NCI-H1436 treated with DMSO at 0.1 percent for 48 hours (cell line): ENCODE measurements around the gene CHPF.

ENCODE experiments used
- DNase-seq: peaks from one replicate; lab custom pipeline; 2025; lab: John Stamatoyannopoulos, UW

The CHPF gene

GRCh38 chr2:219567131-219567530 is 23.5 kb upstream of the CHPF start:
- DNase-seq = no peak

DNA sequence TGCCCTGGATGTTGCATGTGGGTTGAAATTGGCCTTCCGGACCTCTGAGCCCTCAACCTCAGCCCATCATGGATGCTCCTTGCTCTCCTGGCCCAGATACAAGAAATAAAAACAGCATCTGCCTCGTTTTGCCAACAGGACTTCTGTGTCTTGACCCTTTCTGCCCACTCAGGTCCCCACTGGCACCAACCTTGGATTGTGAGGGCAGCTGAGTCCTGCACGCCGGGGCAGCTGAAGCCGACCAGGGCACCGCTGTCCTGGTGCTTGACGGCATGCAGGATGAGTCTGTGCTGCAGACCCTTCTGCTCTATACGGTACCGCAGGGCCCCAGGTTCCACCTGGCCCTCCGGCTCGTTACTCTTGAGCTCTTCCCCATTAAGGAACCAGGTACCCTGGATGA is 23.0 kb upstream of the CHPF start:
- DNase-seq = no peak

DNA sequence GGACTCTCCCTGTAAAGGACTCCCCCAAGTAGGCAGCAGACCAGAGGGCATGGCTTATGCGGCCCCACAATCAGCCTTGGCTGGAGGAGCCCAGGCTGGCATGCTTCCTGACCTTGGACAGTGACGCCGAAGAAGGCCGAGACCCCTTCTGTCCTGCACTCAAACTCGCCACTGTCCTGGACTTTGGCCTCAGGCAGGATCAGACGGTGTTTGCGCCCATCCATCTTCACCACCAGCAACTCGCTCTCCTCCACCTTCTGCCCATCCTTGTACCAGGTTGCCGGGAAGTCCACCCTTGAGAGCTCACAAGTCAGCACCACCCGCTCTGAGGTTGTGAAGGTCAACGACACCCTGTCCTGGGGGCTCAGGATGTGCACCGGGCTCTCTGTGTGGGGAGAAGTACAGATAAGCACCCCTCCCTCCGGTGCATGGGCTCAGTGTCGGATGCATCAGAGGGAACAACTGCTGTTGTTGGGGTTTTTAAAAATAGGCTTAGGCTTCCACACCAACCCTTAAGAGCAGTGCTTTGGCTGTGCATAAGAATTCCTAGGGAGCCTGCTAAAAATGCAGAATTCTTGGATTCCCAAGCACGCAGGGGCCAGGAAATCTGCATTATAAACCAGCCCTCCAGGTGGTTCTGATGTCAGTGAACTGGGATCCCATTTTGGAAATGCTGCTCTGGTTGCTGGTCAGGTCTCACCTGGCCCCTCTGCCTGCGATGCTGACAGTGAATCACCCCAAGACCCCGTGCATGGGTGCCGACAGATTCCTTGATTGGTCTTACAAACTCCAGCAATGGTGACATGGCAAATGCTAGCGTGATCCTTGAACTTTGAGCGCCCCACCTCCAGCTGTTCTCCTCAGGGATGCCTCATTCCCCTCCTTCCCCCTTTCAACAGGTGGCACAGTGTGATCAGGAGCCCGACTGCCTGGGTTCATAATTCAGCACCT is 21.8 kb upstream of the CHPF start:
- no peak for DNase-seq

DNA sequence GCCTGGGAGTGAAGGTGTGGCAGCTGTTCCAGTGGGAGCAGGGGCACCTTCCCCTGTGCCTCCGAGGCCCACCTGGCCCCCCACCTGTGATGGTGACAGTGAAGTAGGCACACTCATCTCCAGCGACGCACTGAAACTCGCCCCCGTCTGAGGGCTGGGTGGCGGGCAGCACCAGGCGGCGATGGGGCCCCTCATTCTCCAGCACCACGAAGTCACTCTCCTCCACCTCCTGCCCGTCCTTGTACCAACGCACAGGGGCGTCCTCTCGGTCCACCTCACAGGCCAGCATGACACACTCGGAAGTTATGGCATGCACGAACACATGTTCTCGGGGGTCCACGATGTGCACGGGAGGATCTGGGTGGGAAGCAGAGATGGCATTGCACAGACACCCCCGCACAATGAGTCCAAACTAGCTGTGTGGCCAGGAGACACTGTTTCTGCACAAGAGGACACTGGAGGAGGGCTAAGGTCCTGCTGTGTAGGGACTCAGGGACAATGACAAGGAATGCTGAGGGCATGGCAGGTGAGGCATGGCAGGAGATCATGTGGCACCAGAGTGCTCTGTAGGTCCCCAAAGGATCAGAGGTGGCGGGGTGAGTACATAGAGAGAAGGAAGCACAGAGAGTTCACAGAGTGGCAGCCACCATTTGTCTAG is 19.8 kb upstream of the CHPF start:
- no peak for DNase-seq

DNA sequence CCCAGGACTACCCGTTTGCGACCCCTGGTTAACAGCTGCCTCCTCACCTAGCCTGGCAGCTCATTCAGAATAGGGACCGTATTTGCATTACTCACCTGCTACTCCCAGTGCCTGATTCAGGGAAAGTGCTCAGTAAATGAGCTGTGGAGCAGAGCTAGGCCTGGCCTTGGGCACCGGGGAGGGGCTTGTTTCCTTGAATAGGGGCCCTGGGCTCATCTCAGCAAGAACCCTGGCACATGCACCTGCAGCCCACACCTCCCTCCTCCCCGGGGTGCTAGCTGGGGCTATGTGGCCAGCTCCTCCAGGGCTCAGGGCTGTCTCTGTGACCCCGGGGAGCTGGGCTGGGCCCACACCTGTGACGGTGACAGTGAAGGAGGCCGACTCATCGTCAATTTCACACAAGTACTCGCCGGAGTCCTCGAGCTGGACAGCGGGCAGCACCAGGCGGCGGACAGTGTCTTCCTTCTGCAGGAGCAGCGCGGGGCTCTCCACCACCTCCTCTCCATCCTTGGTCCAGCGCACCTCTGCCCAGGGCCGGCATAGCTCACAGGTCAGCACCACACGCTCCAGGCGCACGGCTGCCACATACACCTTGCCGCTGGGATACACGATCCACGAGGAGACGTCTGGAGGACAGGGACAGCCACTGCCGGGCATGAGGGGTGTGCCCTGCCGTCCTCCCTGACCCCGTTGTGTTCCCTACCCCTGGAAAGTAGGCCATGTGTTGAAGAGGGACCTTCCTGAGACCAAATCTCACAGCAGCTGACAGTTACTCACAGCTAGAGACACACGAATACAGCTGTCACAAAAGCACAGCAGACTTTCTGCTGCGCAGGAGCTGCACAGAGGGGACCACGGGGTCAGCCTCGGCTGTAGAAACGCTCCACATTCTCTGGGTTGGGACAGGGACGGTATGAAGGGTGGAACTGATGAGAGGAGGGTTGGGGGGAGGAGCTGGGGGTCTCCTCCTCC is 18.7 kb upstream of the CHPF start:
- DNase-seq = no peak

GRCh38 chr2:219561179-219562048 is 17.8 kb upstream of the CHPF start:
- no peak for DNase-seq

GRCh38 chr2:219560893-219561178 is 17.2 kb upstream of the CHPF start:
- DNase-seq = no peak

GRCh38 chr2:219560037-219560892 is 16.7 kb upstream of the CHPF start:
- no peak for DNase-seq

DNA sequence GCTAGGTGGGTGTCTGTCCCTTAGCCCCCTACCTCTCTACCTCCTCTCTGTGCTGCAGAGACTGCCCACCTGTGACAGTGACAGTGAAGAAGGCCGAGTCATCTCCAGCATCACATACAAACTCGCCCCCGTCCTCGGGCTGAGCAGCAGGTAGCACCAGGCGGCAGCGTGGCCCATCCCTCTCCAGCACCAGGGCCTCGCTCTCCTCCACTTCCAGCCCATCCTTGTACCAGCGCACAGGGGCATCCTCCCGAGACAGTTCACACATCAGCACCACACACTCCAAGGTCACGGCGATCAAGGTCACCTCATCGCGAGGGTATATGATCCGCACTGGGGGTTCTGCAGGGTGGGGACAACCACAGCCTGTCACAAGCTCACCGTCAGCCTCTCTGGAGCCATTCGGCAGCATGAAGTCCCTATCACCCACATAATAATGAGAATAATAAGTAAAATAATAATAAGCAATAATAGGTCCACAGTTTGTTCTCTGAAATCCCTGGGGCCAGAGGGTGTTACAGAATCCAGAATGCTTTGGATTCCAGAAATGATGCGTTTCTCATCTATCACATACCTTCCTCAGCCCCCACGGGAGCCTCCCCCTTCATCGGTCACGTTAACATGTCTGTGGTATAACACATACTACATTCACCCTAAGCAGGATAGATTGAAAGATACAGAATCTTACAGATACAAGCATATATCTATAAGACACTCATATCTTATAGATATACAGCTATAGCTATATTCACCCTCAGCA is 15.7 kb upstream of the CHPF start:
- DNase-seq = no peak

DNA sequence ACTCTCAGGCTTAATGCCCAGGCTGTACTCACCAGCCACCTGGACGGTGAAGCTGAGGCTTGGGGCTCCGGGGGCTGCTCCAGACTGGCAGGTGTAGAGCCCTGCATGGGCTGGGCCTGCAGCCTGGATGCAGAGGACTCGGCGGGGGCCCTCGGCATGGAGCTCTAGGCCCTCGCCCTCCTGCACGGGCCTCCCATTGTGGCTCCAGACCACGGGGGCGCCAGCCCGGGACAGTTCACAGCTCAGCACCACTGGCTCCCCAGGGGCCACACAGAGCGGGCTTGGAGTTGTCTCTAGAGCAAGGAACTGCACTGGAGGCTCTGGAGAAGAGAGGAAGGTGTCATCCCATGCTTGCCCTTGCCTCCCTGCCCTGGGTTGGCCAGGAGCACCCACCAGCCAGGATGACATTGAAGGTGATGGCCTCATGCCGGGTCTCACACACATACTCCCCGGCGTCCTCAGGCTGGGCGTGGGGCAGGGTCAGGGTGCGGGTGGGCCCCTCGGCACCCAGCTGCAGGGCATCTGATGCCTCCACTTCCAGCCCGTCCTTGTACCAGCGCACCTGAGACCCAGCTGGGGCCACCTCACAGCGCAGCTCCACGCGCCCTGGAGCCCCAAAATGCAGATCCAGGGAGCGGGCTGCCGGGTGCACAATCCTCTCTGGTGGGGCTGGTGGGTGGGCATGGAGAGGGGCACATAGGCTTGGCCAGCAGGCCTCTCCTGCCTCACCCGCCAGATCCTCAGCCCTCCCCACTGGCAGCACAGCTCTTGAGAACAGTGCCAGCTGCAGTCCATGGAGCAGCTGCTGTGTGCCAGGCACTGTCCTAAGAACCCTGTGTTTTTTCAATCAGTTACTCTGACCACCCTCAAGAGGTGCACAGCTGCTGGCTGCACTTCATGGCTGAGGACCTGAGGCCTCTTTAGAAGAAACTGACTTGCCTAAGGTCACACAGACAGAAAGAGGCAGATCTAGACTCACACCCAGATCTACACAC is 14.5 kb upstream of the CHPF start:
- DNase-seq = no peak

DNA sequence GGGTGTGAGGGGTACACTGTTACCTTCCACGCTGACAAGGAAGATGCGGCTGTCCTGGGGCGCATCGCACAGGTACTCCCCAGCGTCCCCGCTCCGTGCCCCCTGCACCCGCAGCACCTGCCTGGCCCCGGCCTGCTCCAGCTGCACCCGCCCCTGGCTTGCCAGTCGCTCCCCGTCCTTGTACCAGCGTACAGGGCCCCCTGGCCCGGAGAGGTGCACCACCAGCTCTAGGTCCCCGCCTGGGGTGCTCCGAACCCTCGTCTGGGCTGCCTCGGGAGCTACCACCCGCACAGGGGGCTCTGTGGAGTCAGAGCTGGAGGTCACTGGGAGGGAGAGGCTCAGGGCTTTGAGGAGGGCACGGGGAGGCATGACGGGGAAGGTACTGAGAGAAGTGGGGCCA is 13.7 kb upstream of the CHPF start:
- no peak for DNase-seq

DNA sequence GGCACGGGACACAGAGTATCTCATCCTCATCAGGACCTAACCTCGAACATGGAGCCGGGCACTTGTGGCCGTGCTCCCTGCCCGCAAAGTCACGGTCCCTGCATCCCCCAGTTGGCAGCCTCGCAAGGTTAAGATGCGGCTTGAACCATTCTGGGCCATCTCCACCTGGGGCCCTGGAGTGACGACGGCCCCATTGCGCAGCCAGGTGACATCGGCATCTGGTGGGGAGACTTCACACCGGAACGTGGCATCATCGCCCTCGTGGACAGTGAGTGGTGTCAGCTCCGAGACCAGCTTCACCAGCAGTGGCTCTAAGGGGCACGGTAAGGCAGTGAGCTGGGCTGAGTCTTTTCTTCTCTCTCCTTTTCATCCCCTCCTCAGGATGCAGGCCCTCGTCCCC is 12.8 kb upstream of the CHPF start:
- no peak for DNase-seq

- no peak for DNase-seq
Observed at GRCh38 chr2:219555956-219556355, 12.3 kb upstream of the CHPF start.

- no peak for DNase-seq
Observed at GRCh38 chr2:219554350-219554749, 10.7 kb upstream of the CHPF start.

- DNase-seq = no peak
Observed at GRCh38 chr2:219553463-219553963, 9.9 kb upstream of the CHPF start.

DNA sequence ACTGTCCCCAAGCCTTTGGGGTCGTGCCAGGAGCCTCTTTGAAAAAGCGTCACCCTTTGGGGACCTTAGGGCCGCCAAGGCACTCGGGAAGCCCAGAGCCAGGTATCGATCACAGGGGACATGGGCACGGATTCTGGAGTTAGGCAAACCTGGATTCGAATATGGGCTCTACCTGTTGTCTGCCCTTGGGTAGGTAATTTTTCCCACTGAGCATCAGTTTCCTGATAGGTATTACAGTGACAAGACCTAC is 9.5 kb upstream of the CHPF start:
- no peak for DNase-seq

DNA sequence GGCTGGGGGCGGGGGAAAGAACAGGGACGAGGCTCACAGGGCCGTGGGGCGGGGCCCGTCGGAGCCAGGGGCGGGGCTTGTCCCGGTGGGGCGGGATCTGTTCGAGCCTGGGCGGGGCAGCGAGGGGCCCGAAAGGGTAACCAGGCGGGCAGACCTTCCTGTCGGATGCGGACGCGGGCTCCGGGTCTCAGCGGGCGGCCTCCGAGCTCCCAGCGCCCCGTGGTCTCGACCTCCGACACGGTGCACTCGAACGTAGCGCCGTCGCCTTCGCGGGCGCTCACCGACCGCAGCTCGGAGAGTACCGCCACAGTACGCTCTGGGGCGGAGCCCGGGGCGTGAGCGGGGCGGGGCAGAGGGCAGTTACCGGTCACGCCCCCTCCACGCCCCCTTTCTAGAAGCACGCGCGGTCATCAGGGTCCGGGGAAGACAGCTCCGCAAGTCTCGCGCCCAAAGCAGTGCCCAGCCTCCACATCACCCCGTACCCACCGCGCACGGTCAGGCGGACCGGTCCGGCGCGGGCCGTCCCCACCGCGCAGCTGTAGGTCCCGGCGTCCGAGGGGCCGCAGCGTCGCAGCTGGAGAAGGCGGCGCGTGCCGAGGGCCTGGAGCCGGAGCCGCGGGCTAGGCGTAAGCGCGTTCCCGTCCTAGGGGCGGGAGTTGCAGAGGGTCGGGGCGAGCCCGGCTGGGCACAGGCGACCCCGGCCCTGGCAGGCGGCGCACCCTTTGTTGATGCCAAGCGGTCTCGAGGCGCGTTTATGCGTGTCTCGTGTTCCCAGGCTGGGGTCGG is 9.0 kb upstream of the CHPF start:
- DNase-seq = no peak
